Inflammatory macrophage treated with lipopolysaccharide for 4 hours (primary cell): Measurements from ENCODE around the gene CHMP2A.
"Not testable (repeated sequence)": the region's sequence is repeated elsewhere in the genome, so short reads cannot be mapped to it uniquely, and the experiment has no call there.

Experiments
- DNase-seq: peaks from one replicate; pipeline ENCODE4 v3.0.0-alpha.2; 2020

Gene CHMP2A

GRCh38 chr19:58510084-58510862, 44.6 kb downstream of the CHMP2A start:
- no peak for DNase-seq

- no peak for DNase-seq
Observed at GRCh38 chr19:58509731-58510083, 45.2 kb downstream of the CHMP2A start.

- DNase-seq: not testable (repeated sequence)
Observed at GRCh38 chr19:58507602-58508223, 47.2 kb downstream of the CHMP2A start.
